Measurements from ENCODE around the gene FAM25A. TPM values are rescaled to one million over a fixed set of nuclear protein-coding genes. Genes with fewer than 3 reads are reported as not detected.
"Not testable (repeated sequence)": the region's sequence is repeated elsewhere in the genome, so short reads cannot be mapped to it uniquely, and the experiment has no call there.

The FAM25A gene
- total RNA-seq, 1 donor from 2014 or later: not detected

DNA sequence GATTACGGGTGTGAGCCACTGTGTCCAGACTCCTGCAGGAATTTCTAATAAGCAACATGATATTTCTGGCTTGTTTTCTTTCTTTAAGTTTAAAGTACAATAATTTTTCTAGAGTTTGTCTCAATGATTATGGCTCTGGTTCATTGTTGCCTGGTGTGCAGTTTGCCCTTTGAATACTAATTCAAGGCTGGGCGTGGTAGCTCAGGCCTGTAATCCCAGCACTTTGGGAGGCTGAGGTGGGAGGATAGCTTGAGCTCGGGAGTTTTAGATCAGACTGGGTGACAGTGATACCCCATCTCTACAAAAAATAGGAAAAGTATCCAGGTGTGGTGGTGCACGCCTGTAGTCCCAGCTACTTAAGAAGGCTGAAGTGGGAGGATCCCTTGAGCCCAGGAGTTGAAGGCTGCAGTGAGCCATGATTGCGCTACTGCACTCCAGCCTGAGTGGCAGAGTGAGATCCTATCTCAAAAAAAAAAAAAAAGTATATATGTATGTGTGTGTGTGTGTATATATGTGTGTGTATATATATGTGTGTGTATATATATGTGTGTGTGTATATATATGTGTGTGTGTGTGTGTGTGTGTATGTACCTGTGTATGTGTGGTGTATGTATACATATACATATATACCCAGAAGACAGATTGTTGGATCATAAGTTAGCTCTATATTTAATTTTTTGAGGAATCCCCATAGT is 43.6 kb upstream of the FAM25A start:
- no peak overlapping the region for H3K4me3 Mint-ChIP-seq (ENCODE audit: unreplicated experiment)
- peak overlapping the region; percentile 17 for H3K27ac Mint-ChIP-seq (ENCODE audit: unreplicated experiment)
- no peaks in the 10 kb centered on the region for H3K27me3 Mint-ChIP-seq (ENCODE audit: low read depth)
- no peaks in the 10 kb centered on the region for H3K36me3 Mint-ChIP-seq (ENCODE audit: low read depth)
- DNase-seq (ENCODE audit: low spot score): no peak
- H3K4me1 Mint-ChIP-seq (ENCODE audit: low read depth): peaks cover 68% of the 10 kb centered on the region
- TF ChIP-seq CTCF (IDR thresholded peaks at IDR 0.05): no peak
- H3K9me3 Mint-ChIP-seq (ENCODE audit: low read depth): no peaks in the 10 kb centered on the region

DNA sequence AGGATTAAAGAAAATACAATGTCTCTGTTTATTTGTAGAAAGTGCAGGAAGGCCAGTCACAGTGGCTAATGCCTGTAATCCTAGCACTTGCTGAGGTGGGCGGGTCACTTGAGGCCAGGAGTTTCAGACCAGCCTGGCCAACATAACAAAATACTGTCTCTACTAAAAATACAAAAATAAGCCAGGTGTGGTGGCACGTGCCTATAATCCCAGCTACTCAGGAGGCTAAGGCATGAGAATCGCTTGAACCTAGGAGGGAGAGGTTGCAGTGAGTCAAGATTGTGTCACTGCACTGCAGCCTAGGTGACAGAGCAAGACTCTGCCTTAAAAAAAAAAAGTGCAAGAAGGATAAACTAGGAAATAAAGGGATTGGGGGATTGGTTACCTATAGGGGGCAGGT is 41.6 kb upstream of the FAM25A start:
- H3K27me3 Mint-ChIP-seq (ENCODE audit: low read depth); H3K36me3 Mint-ChIP-seq (ENCODE audit: low read depth); H3K9me3 Mint-ChIP-seq (ENCODE audit: low read depth); H3K4me3 Mint-ChIP-seq (ENCODE audit: unreplicated experiment); DNase-seq (ENCODE audit: low spot score): not testable (repeated sequence)
- H3K4me1 Mint-ChIP-seq (ENCODE audit: low read depth): peaks cover 61% of the 10 kb centered on the region
- H3K27ac Mint-ChIP-seq (ENCODE audit: unreplicated experiment): peak overlapping the region; percentile 90

GRCh38 chr10:86979296-86979818 is 40.7 kb upstream of the FAM25A start:
- TF ChIP-seq CTCF (IDR thresholded peaks at IDR 0.05): no peak
- peaks cover 58% of the 10 kb centered on the region for H3K4me1 Mint-ChIP-seq (ENCODE audit: low read depth)
- no peaks in the 10 kb centered on the region for H3K27me3 Mint-ChIP-seq (ENCODE audit: low read depth)
- H3K27ac Mint-ChIP-seq (ENCODE audit: unreplicated experiment): peak overlapping the region; percentile 86
- no peaks in the 10 kb centered on the region for H3K9me3 Mint-ChIP-seq (ENCODE audit: low read depth)
- H3K4me3 Mint-ChIP-seq (ENCODE audit: unreplicated experiment): no peak overlapping the region
- DNase-seq (ENCODE audit: low spot score): no peak
- no peaks in the 10 kb centered on the region for H3K36me3 Mint-ChIP-seq (ENCODE audit: low read depth)

- Mint-ChIP-seq H3K4me1 (ENCODE audit: low read depth) (peaks cover 51% of the 10 kb centered on the region), H3K27me3 (ENCODE audit: low read depth) (no peaks in the 10 kb centered on the region), H3K4me3 (ENCODE audit: unreplicated experiment) (no peak overlapping the region), H3K9me3 (ENCODE audit: low read depth) (no peaks in the 10 kb centered on the region), H3K27ac (ENCODE audit: unreplicated experiment) (peak overlapping the region; percentile 86), H3K36me3 (ENCODE audit: low read depth) (no peaks in the 10 kb centered on the region)
- TF ChIP-seq CTCF (IDR thresholded peaks at IDR 0.05): no peak
- no peak for DNase-seq (ENCODE audit: low spot score)
Measured at GRCh38 chr10:86979977-86980448, 40.1 kb upstream of the FAM25A start.

- not testable (repeated sequence) for H3K4me3 Mint-ChIP-seq (ENCODE audit: unreplicated experiment); DNase-seq (ENCODE audit: low spot score); H3K27me3 Mint-ChIP-seq (ENCODE audit: low read depth); H3K36me3 Mint-ChIP-seq (ENCODE audit: low read depth); H3K9me3 Mint-ChIP-seq (ENCODE audit: low read depth)
- Mint-ChIP-seq H3K4me1 (ENCODE audit: low read depth) (peaks cover 51% of the 10 kb centered on the region), H3K27ac (ENCODE audit: unreplicated experiment) (peak overlapping the region; percentile 66)
Measured at GRCh38 chr10:86981020-86981419, 39.1 kb upstream of the FAM25A start.

- Mint-ChIP-seq H3K27ac (ENCODE audit: unreplicated experiment) (no peak overlapping the region), H3K36me3 (ENCODE audit: low read depth) (no peaks in the 10 kb centered on the region), H3K9me3 (ENCODE audit: low read depth) (no peaks in the 10 kb centered on the region), H3K27me3 (ENCODE audit: low read depth) (no peaks in the 10 kb centered on the region), H3K4me3 (ENCODE audit: unreplicated experiment) (no peak overlapping the region), H3K4me1 (ENCODE audit: low read depth) (peaks cover 51% of the 10 kb centered on the region)
- no peak for DNase-seq (ENCODE audit: low spot score)
- no peak for TF ChIP-seq CTCF (IDR thresholded peaks at IDR 0.05)
Measured at GRCh38 chr10:86981716-86982115, 38.4 kb upstream of the FAM25A start.

GRCh38 chr10:86984498-86984897 is 35.6 kb upstream of the FAM25A start:
- H3K27me3 Mint-ChIP-seq (ENCODE audit: low read depth); H3K27ac Mint-ChIP-seq (ENCODE audit: unreplicated experiment); H3K9me3 Mint-ChIP-seq (ENCODE audit: low read depth); DNase-seq (ENCODE audit: low spot score); H3K4me3 Mint-ChIP-seq (ENCODE audit: unreplicated experiment); H3K36me3 Mint-ChIP-seq (ENCODE audit: low read depth): not testable (repeated sequence)
- H3K4me1 Mint-ChIP-seq (ENCODE audit: low read depth): peaks cover 34% of the 10 kb centered on the region

Data from chondrocyte (in vitro differentiated cells).